Cardiac fibroblast (primary cell): ENCODE results near the gene CCDC69.
A peak's percentile ranks its signal among the peaks of the same experiment; 100 is the strongest.

ENCODE experiments used
- DNase-seq, 2 donors: peaks; one replicate each; pipeline versions ENCODE4 v3.0.0 to v3.0.0-alpha.2; 2010; ENCODE audit warnings: low read depth in 2 of 2
- H3K4me3 ChIP-seq, 2 donors: replicated peaks in 1 of 2; 1 replicate in 1 of 2; 2 replicates in 1 of 2; pipeline ENCODE4 v1.5.1; 2011; ENCODE audit warnings: low read depth in 2 of 2, low read length in 2 of 2, mild to moderate bottlenecking in 2 of 2, moderate library complexity in 1 of 2
- TF ChIP-seq, protein P1 (sequence below): IDR thresholded peaks from one replicate; pipeline ENCODE4 v1.5.1; 2011; ENCODE audit warnings: low read depth, mild to moderate bottlenecking, low read length, inconsistent platforms

Gene CCDC69

DNA sequence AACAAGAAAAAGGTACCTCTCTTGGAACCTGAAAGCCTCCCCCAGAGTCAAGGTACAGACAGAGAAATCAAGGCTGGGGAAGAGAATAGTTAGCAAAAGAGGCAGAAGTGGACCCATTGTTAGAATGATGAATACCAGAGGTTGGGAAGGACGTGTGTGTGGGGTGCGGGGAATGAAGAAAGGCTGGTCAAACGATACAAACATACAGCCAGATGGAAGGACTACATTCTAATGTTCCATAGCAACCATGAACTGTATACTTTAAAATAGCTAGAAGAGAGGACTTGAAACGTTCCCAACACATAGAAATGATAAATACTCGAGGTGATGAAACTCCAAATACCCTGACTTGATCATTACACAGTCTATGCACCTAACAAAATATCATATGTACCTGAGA lies 7.1 kb downstream of the CCDC69 start:
- no peak for DNase-seq
- TF ChIP-seq, protein P1, sequence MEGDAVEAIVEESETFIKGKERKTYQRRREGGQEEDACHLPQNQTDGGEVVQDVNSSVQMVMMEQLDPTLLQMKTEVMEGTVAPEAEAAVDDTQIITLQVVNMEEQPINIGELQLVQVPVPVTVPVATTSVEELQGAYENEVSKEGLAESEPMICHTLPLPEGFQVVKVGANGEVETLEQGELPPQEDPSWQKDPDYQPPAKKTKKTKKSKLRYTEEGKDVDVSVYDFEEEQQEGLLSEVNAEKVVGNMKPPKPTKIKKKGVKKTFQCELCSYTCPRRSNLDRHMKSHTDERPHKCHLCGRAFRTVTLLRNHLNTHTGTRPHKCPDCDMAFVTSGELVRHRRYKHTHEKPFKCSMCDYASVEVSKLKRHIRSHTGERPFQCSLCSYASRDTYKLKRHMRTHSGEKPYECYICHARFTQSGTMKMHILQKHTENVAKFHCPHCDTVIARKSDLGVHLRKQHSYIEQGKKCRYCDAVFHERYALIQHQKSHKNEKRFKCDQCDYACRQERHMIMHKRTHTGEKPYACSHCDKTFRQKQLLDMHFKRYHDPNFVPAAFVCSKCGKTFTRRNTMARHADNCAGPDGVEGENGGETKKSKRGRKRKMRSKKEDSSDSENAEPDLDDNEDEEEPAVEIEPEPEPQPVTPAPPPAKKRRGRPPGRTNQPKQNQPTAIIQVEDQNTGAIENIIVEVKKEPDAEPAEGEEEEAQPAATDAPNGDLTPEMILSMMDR: no peak
- no peak overlapping the region for H3K4me3 ChIP-seq

DNA sequence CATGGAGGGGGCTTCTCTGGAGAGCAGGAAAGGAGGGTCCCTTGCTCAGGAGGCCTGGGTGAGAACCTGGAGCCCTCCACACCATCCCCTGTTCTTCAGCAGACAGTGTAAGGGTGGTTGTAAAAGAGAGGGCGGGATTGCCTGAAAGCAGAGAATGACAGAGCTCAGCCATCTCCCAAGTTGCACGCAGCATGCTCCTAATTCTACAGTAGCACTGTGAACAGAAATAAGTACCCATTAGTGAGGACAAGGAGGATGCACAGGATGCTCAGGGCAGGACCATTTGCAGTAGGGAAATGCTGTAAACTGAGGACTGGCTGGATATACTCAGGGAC lies 8.4 kb downstream of the CCDC69 start:
- DNase-seq: no peak
- TF ChIP-seq, protein P1: no peak
- no peak overlapping the region for H3K4me3 ChIP-seq

DNA sequence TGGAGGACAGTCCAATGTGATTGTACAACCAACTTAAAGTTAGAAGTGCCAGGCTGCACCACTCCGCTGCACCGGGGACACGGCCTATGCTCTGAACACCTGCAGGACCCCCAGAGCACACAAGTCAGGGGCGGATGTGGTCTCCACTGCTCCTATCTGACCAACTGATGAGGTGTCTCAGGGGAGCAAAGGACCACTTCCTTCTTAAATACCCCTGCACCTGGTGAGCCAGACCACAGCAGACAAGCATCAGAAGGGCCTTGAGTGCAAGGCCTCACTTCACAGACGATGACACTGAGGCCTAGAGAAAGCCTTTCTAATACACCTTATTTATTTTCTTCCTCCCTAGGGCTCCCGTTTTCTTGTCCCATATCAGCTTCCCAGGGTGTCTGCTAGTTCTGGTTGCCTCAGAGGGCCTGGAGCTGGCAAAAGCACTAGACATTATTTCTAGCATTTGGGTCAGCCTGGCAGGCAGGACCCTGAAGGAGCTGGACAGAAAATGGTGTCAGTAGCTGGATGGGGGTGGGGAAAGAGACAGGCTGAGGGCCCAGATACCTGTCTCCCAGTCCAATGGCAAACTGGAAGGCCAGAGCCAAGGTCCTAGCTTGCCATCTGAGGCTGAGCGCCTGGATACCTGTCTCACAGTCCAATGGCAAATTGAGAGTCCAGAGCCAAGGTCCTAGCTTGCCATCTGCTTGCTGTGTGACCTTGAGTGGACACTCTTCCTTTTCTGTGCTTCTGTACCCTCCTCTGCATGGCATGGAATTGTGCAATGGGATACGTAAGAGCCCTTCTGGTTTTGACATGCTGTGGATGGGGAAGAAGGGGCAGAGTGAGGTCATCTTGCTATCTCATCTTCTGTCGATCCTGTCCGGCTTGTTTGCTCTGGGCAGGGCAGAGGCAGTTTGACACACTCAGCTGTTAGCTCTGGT lies 9.0 kb downstream of the CCDC69 start:
- no peak overlapping the region for H3K4me3 ChIP-seq
- DNase-seq: no peak

DNA sequence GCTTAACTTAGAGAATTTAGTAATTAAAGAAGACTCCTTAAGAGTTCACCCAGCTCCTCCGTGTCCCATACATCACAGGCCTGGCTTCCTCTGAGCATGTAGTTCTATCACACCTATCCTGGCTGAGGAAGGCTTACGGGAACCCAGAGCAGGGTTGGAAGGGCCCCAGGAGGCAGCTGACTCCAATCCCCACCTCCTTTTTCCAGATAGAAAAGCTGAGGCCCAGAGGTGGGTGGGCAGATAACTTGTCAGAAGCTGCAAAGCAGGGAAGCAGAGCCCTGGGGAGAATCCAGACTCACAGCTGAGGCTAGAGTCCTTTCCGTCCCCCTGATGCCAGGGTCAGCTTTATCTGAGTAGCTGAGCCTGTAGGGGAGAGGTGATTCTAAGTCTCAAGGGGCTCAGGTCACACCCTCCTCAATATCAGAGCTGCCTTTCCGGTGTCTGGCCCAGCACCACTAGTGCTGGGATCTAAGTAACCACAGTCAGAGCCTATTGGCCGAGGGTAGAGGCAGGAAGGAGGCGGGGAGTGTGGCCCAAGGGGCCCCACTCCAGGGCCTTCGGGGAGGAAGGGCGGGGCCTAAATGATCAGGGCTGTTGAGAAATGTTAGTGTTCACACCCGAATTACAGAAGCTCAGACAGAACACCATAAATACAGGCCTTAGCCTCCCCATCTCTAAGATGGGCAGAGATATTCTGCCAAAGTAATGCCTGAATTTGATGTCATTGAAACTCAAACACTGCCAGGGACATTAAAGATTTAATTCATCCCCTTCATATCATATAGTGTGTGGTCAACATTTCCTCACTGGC lies 9.9 kb downstream of the CCDC69 start:
- peak; percentile 77 to 95 for DNase-seq
- H3K4me3 ChIP-seq: no peak overlapping the region

More for the DNA sequence above, 9.0 kb downstream of the CCDC69 start:
- TF ChIP-seq, protein P1: no peak

DNA sequence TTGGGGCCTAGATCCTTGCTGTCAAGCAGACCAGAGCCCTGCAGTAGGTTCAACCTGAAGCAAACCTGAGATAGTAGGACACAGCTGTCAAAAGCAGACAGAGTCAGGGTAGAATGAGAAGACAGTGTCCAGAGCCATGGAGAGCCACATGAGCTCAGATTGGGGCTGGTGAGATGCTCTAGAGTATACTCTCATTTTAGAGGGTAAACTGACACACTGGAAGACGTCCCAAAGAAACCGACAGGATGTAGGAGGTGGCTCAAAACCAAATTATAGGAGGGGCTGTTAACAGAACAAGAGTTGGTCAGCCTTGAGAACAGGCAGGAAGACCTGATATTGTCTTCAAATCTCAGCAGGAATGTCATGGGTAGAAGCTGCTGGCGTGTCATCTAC lies 11.5 kb downstream of the CCDC69 start:
- no peak for DNase-seq
- TF ChIP-seq, protein P1: no peak
- H3K4me3 ChIP-seq: no peak overlapping the region

More for the DNA sequence above, 9.9 kb downstream of the CCDC69 start:
- TF ChIP-seq, protein P1: no peak

DNA sequence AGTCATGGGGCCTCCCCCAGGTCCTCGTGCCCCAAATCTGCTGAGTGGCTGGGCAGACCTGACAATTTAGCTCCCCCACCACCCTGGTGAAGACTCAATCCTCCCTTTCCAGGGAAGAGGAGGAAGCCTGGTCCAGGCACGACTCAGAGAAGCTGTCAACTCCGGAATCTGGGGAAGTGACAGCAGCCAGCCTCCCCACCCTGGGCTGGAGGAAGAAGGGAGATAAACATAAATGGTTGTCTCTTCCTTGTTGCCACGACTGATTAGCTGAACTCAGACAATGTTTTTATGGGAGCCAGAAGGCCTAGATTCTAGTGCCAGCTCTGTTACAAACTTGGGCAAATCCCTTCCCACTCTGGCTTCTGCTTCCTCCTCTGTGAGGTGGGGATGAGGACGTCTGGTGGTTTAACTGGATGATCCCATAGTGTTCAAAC lies 15.4 kb downstream of the CCDC69 start:
- peak in 1 of 2 donors; percentile 25 for DNase-seq
- TF ChIP-seq, protein P1: no peak
- H3K4me3 ChIP-seq: no peak overlapping the region
